ENCODE results near the gene BEGAIN. TPM values are rescaled to one million over a fixed set of nuclear protein-coding genes. Genes with fewer than 3 reads are reported as not detected.

Gene BEGAIN
- total and polyA plus RNA-seq, 2 donors (not counting 3 experiments of a cell fraction or from before 2014, with no cell fraction given) = 0.49 TPM; not detected in 1

DNA sequence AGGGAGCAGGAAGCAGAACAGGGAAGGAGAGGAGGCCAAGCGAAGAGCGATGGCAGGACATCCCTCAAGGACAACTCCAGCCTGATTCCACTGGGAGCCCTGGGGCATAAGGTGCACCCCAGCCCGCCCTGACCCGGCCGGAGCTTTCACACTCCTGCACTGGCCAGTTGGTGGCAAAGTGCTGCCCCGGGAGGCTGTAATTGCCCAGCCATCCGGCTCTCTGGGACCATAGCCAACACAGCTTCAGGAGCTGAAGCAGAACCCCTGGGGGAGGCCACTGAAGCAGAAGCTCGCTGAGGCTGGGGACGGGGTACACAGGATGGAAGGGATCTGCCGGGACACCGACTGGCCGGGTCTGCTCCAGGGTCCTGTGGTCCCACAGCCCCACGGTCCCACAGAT, 41.9 kb upstream of the BEGAIN start:
- Histone ChIP-seq H3K9me3 (replicated peaks; ENCODE audit: control insufficient read depth, insufficient read depth, low read length) (no peaks in the 10 kb centered on the region), H3K27ac (ENCODE audit: insufficient read depth, low read depth, low read length) (no peak overlapping the region), H3K4me1 (ENCODE audit: control insufficient read depth, extremely low read depth, insufficient read depth, low read length) (no peaks in the 10 kb centered on the region), H2AFZ (ENCODE audit: low read depth, low read length) (no peak overlapping the region), H3K9me1 (replicated peaks; ENCODE audit: control insufficient read depth, extremely low read depth, insufficient read depth, low read length) (no peaks in the 10 kb centered on the region), H3K36me3 (ENCODE audit: control insufficient read depth in 2 of 2, extremely low read depth in 1 of 2, insufficient read depth in 2 of 2, low read length in 2 of 2) (no peaks in the 10 kb centered on the region), H4K20me1 (replicated peaks; ENCODE audit: control insufficient read depth, extremely low read depth, insufficient read depth, low read length) (no peaks in the 10 kb centered on the region), H3K4me2 (ENCODE audit: insufficient read depth, low read length) (no peak overlapping the region), H3K4me3 (replicated peaks in 1 of 3; ENCODE audit: insufficient read depth in 1 of 3, low read depth in 1 of 3, low read length in 3 of 3) (no peak overlapping the region), H3K79me2 (ENCODE audit: control insufficient read depth, insufficient read depth, low read length) (no peaks in the 10 kb centered on the region), H3K27me3 (ENCODE audit: control insufficient read depth in 2 of 2, insufficient read depth in 2 of 2, low read length in 2 of 2) (peaks cover 4 to 5% of the 10 kb centered on the region in 2 experiments), H3K9ac (replicated peaks; ENCODE audit: extremely low read depth, insufficient read depth, low read length) (no peak overlapping the region)
- intact Hi-C loops (cut with micrococcal nuclease) = no loop called here
- no peak for TF ChIP-seq MYC (IDR thresholded peaks at IDR 0.05; ENCODE audit: low read depth, low read length)
- no peak for TF ChIP-seq POLR2A (IDR thresholded peaks at IDR 0.05; ENCODE audit: low read depth, low read length)
- TF ChIP-seq, protein P1, sequence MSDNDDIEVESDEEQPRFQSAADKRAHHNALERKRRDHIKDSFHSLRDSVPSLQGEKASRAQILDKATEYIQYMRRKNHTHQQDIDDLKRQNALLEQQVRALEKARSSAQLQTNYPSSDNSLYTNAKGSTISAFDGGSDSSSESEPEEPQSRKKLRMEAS (IDR thresholded peaks at IDR 0.05; ENCODE audit: insufficient read depth, insufficient read length) = no peak
- no peak for TF ChIP-seq GATA2 (IDR thresholded peaks at IDR 0.05; ENCODE audit: insufficient read depth, insufficient read length, low read depth, low read length)
- TF ChIP-seq FOS (IDR thresholded peaks at IDR 0.05; ENCODE audit: borderline replicate concordance, insufficient read depth, low read length) = no peak
- TF ChIP-seq JUN (IDR thresholded peaks at IDR 0.05; ENCODE audit: borderline replicate concordance, insufficient read depth, insufficient read length, low read depth) = no peak
- TF ChIP-seq POLR2AphosphoS5 (IDR thresholded peaks at IDR 0.05; ENCODE audit: insufficient read depth, low read depth, low read length) = no peak
- TF ChIP-seq, protein P2, sequence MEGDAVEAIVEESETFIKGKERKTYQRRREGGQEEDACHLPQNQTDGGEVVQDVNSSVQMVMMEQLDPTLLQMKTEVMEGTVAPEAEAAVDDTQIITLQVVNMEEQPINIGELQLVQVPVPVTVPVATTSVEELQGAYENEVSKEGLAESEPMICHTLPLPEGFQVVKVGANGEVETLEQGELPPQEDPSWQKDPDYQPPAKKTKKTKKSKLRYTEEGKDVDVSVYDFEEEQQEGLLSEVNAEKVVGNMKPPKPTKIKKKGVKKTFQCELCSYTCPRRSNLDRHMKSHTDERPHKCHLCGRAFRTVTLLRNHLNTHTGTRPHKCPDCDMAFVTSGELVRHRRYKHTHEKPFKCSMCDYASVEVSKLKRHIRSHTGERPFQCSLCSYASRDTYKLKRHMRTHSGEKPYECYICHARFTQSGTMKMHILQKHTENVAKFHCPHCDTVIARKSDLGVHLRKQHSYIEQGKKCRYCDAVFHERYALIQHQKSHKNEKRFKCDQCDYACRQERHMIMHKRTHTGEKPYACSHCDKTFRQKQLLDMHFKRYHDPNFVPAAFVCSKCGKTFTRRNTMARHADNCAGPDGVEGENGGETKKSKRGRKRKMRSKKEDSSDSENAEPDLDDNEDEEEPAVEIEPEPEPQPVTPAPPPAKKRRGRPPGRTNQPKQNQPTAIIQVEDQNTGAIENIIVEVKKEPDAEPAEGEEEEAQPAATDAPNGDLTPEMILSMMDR (IDR thresholded peaks at IDR 0.05; ENCODE audit: extremely low read depth in 1 of 2, insufficient read depth in 1 of 2, low read depth in 1 of 2, low read length in 2 of 2) = no peak
- TF ChIP-seq EZH2 (IDR thresholded peaks at IDR 0.05; ENCODE audit: borderline replicate concordance, low read depth, low read length, severe bottlenecking) = no peak
- FAIRE-seq (no peak), DNase-seq (ENCODE audit: low read depth, low spot score) (no peak)
- CTCF ChIA-PET = no interaction called here
- dilution Hi-C loops (cut with MboI; ENCODE audit: extremely low pct_ligation_motif_present, low sequenced_read_pairs) = no loop called here
- no TSS peak for BruUV-seq (replicated peaks)
- POLR2A ChIA-PET = no interaction called here
